ENCODE measurements around the gene SLC35B2.

GRCh38 chr6:44300292-44300823 lies 43.0 kb upstream of the SLC35B2 start:
- TF ChIP-seq CTCF (IDR thresholded peaks at IDR 0.05) (no peak), POLR2A (IDR thresholded peaks at IDR 0.05) (no peak), POLR2AphosphoS5 (IDR thresholded peaks at IDR 0.05) (no peak)
